H9 (cell line): ENCODE results near the gene RBFOX2. TPM values are rescaled to one million over a fixed set of nuclear protein-coding genes. Genes with fewer than 3 reads are reported as not detected.

ENCODE experiments used
- DNase-seq: peaks from one replicate; pipeline ENCODE4 v3.0.0-alpha.2; 2017
- H2AFZ ChIP-seq: one replicate; pipeline ENCODE4 v1.6.1; 2013; ENCODE audit warnings: mild to moderate bottlenecking, low read length, control low read depth, moderate library complexity
- H2AK5ac ChIP-seq: 2 replicates; pipeline ENCODE4 v1.6.1; 2013; ENCODE audit warnings: low read length, control low read depth, mixed read lengths; ENCODE audit not compliant: insufficient read length
- H2BK120ac ChIP-seq: one replicate; pipeline ENCODE4 v1.6.1; 2013; ENCODE audit warnings: low read depth, mild to moderate bottlenecking, low read length, control low read depth, inconsistent platforms; ENCODE audit not compliant: poor library complexity, severe bottlenecking
- H2BK12ac ChIP-seq: 2 replicates; pipeline ENCODE4 v1.6.1; 2013; ENCODE audit warnings: low read length, control low read depth, mixed read lengths, low read depth; ENCODE audit not compliant: insufficient read length
- H2BK15ac ChIP-seq: 2 replicates; pipeline ENCODE4 v1.6.1; 2013; ENCODE audit warnings: low read depth, low read length, control low read depth
- H2BK20ac ChIP-seq: one replicate; pipeline ENCODE4 v1.6.1; 2013; ENCODE audit warnings: low read depth, mild to moderate bottlenecking, low read length, control low read depth, inconsistent platforms; ENCODE audit not compliant: poor library complexity, severe bottlenecking
- H2BK5ac ChIP-seq: 2 replicates; pipeline ENCODE4 v1.6.1; 2013; ENCODE audit warnings: low read length, control low read depth, mixed read lengths; ENCODE audit not compliant: insufficient read length
- H3K14ac ChIP-seq: 2 replicates; pipeline ENCODE4 v1.6.1; 2013; ENCODE audit warnings: low read length, control low read depth; ENCODE audit not compliant: insufficient read depth
- H3K18ac ChIP-seq: 2 replicates; pipeline ENCODE4 v1.6.1; 2013; ENCODE audit warnings: low read depth, mild to moderate bottlenecking, mixed read lengths, low read length, control low read depth; ENCODE audit not compliant: insufficient read length
- H3K23ac ChIP-seq: 2 replicates; pipeline ENCODE4 v1.6.1; 2013; ENCODE audit warnings: low read length, control low read depth, mixed read lengths, low read depth; ENCODE audit not compliant: insufficient read length
- H3K23me2 ChIP-seq: 2 replicates; pipeline ENCODE4 v1.6.1; 2013; ENCODE audit warnings: low read depth, mild to moderate bottlenecking, mixed read lengths, low read length, control low read depth; ENCODE audit not compliant: insufficient read length, poor library complexity, severe bottlenecking
- H3K27ac ChIP-seq: 2 replicates; pipeline ENCODE4 v1.5.1; 2013; ENCODE audit warnings: low read length, control low read depth, mixed read lengths, low read depth; ENCODE audit not compliant: insufficient read length
- H3K27me3 ChIP-seq: 2 replicates; pipeline ENCODE4 v1.6.1; 2013; ENCODE audit warnings: low read length, control low read depth, inconsistent platforms; ENCODE audit not compliant: insufficient read depth
- H3K4ac ChIP-seq: 2 replicates; pipeline ENCODE4 v1.6.1; 2013; ENCODE audit warnings: low read depth, mild to moderate bottlenecking, control low read depth, inconsistent platforms, low read length, moderate library complexity
- H3K4me1 ChIP-seq: 2 replicates; pipeline ENCODE4 v1.6.1; 2013; ENCODE audit warnings: low read length, control low read depth, inconsistent platforms; ENCODE audit not compliant: insufficient read depth
- H3K4me2 ChIP-seq: 2 replicates; pipeline ENCODE4 v1.6.1; 2013; ENCODE audit warnings: low read length, control low read depth, mixed read lengths; ENCODE audit not compliant: insufficient read length, insufficient read depth
- H3K56ac ChIP-seq: 2 replicates; pipeline ENCODE4 v1.6.1; 2013; ENCODE audit warnings: low read depth, mild to moderate bottlenecking, mixed read lengths, low read length, control low read depth; ENCODE audit not compliant: insufficient read length
- H3K79me1 ChIP-seq: 2 replicates; pipeline ENCODE4 v1.6.1; 2013; ENCODE audit warnings: low read depth, mild to moderate bottlenecking, moderate library complexity, low read length, control low read depth, inconsistent platforms; ENCODE audit not compliant: insufficient read depth, poor library complexity, severe bottlenecking
- H3K79me2 ChIP-seq: 2 replicates; pipeline ENCODE4 v1.6.1; 2013; ENCODE audit warnings: low read length, control low read depth, inconsistent platforms; ENCODE audit not compliant: insufficient read depth
- H3K9ac ChIP-seq: 2 replicates; pipeline ENCODE4 v1.6.1; 2013; ENCODE audit warnings: low read length, control low read depth, mixed read lengths; ENCODE audit not compliant: insufficient read length; ENCODE audit errors: extremely low read depth
- H3K9me3 ChIP-seq: one replicate; pipeline ENCODE4 v1.6.1; 2013; ENCODE audit warnings: low read depth, low read length, inconsistent platforms; ENCODE audit not compliant: control insufficient read depth
- H3T11ph ChIP-seq: one replicate; pipeline ENCODE4 v1.6.1; 2013; ENCODE audit warnings: mild to moderate bottlenecking, low read length, control low read depth, inconsistent platforms
- H4K20me1 ChIP-seq: one replicate; pipeline ENCODE4 v1.6.1; 2013; ENCODE audit not compliant: control insufficient read depth, insufficient read length, insufficient read depth
- H4K5ac ChIP-seq: 2 replicates; pipeline ENCODE4 v1.6.1; 2013; ENCODE audit warnings: low read depth, mild to moderate bottlenecking, mixed read lengths, low read length, control low read depth; ENCODE audit not compliant: insufficient read length
- H4K8ac ChIP-seq: replicated peaks from 2 replicates; pipeline ENCODE4 v1.6.1; 2013; ENCODE audit warnings: low read length, control low read depth, mixed read lengths, low read depth; ENCODE audit not compliant: insufficient read length
- H4K91ac ChIP-seq: 2 replicates; pipeline ENCODE4 v1.6.1; 2013; ENCODE audit warnings: low read depth, mild to moderate bottlenecking, moderate library complexity, mixed read lengths, low read length, control low read depth; ENCODE audit not compliant: insufficient read length
- H3K27ac Mint-ChIP-seq, 3 experiments: 2 replicates in 2 of 3; 3 replicates in 1 of 3; pipeline ENCODE4 v1.8.0; 2020 to 2021; ENCODE audit warnings: mixed read lengths in 3 of 3, mild to moderate bottlenecking in 1 of 3, moderate library complexity in 1 of 3
- H3K27me3 Mint-ChIP-seq: 2 replicates; pipeline ENCODE4 v1.8.0; 2021; ENCODE audit warnings: low read depth, mild to moderate bottlenecking, moderate library complexity, mixed read lengths
- H3K36me3 Mint-ChIP-seq, 3 experiments: 2 replicates in 2 of 3; 3 replicates in 1 of 3; pipeline ENCODE4 v1.8.0; 2020 to 2021; ENCODE audit warnings: low read depth in 3 of 3, mixed read lengths in 3 of 3; ENCODE audit not compliant: insufficient read depth in 1 of 3
- H3K4me1 Mint-ChIP-seq, 2 experiments: 2 replicates each; pipeline ENCODE4 v1.8.0; 2020; ENCODE audit warnings: mixed read lengths in 2 of 2
- H3K4me3 Mint-ChIP-seq, 2 experiments: 2 replicates in 1 of 2; 3 replicates in 1 of 2; pipeline ENCODE4 v1.8.0; 2020 to 2021; ENCODE audit warnings: mild to moderate bottlenecking in 2 of 2, mixed read lengths in 2 of 2, moderate library complexity in 1 of 2
- H3K9me3 Mint-ChIP-seq, 2 experiments: 2 replicates in 1 of 2; 3 replicates in 1 of 2; pipeline ENCODE4 v1.8.0; 2020; ENCODE audit warnings: mild to moderate bottlenecking in 2 of 2, mixed read lengths in 2 of 2, moderate library complexity in 1 of 2
- WGBS: extraction: QIAGEN DNeasy Blood & Tissue Kit; methylation state at CpG from one replicate; pipeline ENCODE4 v1.1.7; 2013; ENCODE audit warnings: missing lambda C conversion rate, low lambda C conversion rate, mixed read lengths; ENCODE audit not compliant: insufficient read length; ENCODE audit errors: extremely low coverage; 5-methylcytosine and 5-hydroxymethylcytosine counted together
- total RNA-seq: library from RNA; stranded (reverse); gene quantifications from 2 replicates; pipeline ENCODE4 v1.2.1, GENCODE V29; 2021
- TF ChIP-seq, protein P1 (sequence below): fragments of 200-600 bp; sonication (generic); conservative IDR thresholded peaks from 3 replicates; pipeline ENCODE4 v1.8.0; 2021; ENCODE audit warnings: antibody characterized with exemption, mild to moderate bottlenecking

The RBFOX2 gene
- total RNA-seq, 1 experiment from 2014 or later, result 84.7 TPM

- Mint-ChIP-seq H3K4me3 (no peak overlapping the region), H3K9me3 (no peaks in the 10 kb centered on the region), H3K4me1 (peaks cover 28% of the 10 kb centered on the region in 2 experiments), H3K27me3 (no peaks in the 10 kb centered on the region), H3K27ac (peak overlapping the region in 2 of 3 experiments; percentile 62 to 81; a peak in 3 of 7 replicates), H3K36me3 (no peaks in the 10 kb centered on the region)
- TF ChIP-seq, protein P1, sequence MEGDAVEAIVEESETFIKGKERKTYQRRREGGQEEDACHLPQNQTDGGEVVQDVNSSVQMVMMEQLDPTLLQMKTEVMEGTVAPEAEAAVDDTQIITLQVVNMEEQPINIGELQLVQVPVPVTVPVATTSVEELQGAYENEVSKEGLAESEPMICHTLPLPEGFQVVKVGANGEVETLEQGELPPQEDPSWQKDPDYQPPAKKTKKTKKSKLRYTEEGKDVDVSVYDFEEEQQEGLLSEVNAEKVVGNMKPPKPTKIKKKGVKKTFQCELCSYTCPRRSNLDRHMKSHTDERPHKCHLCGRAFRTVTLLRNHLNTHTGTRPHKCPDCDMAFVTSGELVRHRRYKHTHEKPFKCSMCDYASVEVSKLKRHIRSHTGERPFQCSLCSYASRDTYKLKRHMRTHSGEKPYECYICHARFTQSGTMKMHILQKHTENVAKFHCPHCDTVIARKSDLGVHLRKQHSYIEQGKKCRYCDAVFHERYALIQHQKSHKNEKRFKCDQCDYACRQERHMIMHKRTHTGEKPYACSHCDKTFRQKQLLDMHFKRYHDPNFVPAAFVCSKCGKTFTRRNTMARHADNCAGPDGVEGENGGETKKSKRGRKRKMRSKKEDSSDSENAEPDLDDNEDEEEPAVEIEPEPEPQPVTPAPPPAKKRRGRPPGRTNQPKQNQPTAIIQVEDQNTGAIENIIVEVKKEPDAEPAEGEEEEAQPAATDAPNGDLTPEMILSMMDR, result no peak
- H2AK5ac ChIP-seq, result no peak overlapping the region
- no peak overlapping the region for H2BK120ac ChIP-seq
- H3K18ac ChIP-seq, result no peak overlapping the region
- peaks cover 3% of the 10 kb centered on the region; the same call in 1 of the 2 replicates for H3K79me2 ChIP-seq
- H3K79me1 ChIP-seq, result no peaks in the 10 kb centered on the region
- H2BK20ac ChIP-seq, result no peak overlapping the region
- H3K23me2 ChIP-seq, result no peaks in the 10 kb centered on the region
- H4K20me1 ChIP-seq, result no peaks in the 10 kb centered on the region
- H3K4me2 ChIP-seq, result no peak overlapping the region
- no peak overlapping the region for H4K91ac ChIP-seq
- no CpG with 5 or more reads among the region's 3 CpGs for WGBS
- H4K8ac ChIP-seq, result no peak overlapping the region
- no peak overlapping the region for H3K14ac ChIP-seq
- H2BK12ac ChIP-seq, result no peak overlapping the region
- no peak overlapping the region for H2AFZ ChIP-seq
- H2BK15ac ChIP-seq, result no peak overlapping the region
- no peak overlapping the region for H3K56ac ChIP-seq
- no peak overlapping the region for H2BK5ac ChIP-seq
- DNase-seq, result no peak
- H3K4me1 ChIP-seq, result peaks cover 4% of the 10 kb centered on the region
- H3K27ac ChIP-seq, result no peak overlapping the region
- H3K23ac ChIP-seq, result no peak overlapping the region
- H4K5ac ChIP-seq, result no peak overlapping the region
- no peak overlapping the region for H3K4ac ChIP-seq
- H3K27me3 ChIP-seq, result no peaks in the 10 kb centered on the region
- H3K9ac ChIP-seq, result no peak overlapping the region
- no peaks in the 10 kb centered on the region for H3K9me3 ChIP-seq
- H3T11ph ChIP-seq, result no peak overlapping the region
Observed at GRCh38 chr22:35866651-35867050, 162.0 kb downstream of the RBFOX2 start.
